Liver (tissue), 9 donors: ENCODE results near the gene USP46. TPM values are rescaled to one million over a fixed set of nuclear protein-coding genes. Genes with fewer than 3 reads are reported as not detected.

ENCODE experiments used
- DNase-seq: peaks from one replicate; pipeline ENCODE4 v3.0.0-alpha.2; 2017; ENCODE audit warnings: low spot score
- H3K27ac ChIP-seq, 2 donors: one replicate each; pipeline ENCODE4 v1.7.0; 2013; ENCODE audit warnings: inconsistent platforms in 2 of 2, low read length in 2 of 2, control low read depth in 1 of 2, low read depth in 1 of 2, mild to moderate bottlenecking in 1 of 2
- H3K27me3 ChIP-seq, 4 donors: one replicate each; pipeline versions ENCODE4 v1.6.1 to v1.7.0; 2013; ENCODE audit warnings: low read length in 3 of 4, inconsistent platforms in 1 of 4, mild to moderate bottlenecking in 1 of 4, moderate library complexity in 1 of 4; ENCODE audit not compliant: control insufficient read depth in 4 of 4, insufficient read depth in 4 of 4
- H3K36me3 ChIP-seq, 4 donors: one replicate each; pipeline versions ENCODE4 v1.6.1 to v1.7.0; 2013; ENCODE audit warnings: low read length in 3 of 4, mild to moderate bottlenecking in 3 of 4, low read depth in 1 of 4, moderate library complexity in 1 of 4; ENCODE audit not compliant: control insufficient read depth in 4 of 4, insufficient read depth in 3 of 4
- H3K4me1 ChIP-seq, 4 donors: one replicate each; pipeline versions ENCODE4 v1.6.1 to v1.7.0; 2013; ENCODE audit warnings: low read length in 3 of 4, mild to moderate bottlenecking in 3 of 4, moderate library complexity in 1 of 4; ENCODE audit not compliant: control insufficient read depth in 4 of 4, insufficient read depth in 4 of 4
- H3K4me3 ChIP-seq, 3 donors: one replicate each; pipeline versions ENCODE4 v1.6.1 to v1.7.0; 2013; ENCODE audit warnings: low read length in 3 of 3, control low read depth in 1 of 3, low read depth in 1 of 3, mild to moderate bottlenecking in 1 of 3
- H3K9ac ChIP-seq, 2 donors: one replicate each; pipeline ENCODE4 v1.7.0; 2013; ENCODE audit warnings: low read length in 2 of 2, mild to moderate bottlenecking in 2 of 2, moderate library complexity in 2 of 2, control low read depth in 1 of 2, low read depth in 1 of 2
- H3K9me3 ChIP-seq, 4 donors: one replicate each; pipeline versions ENCODE4 v1.6.1 to v1.7.0; 2013; ENCODE audit warnings: low read length in 3 of 4; ENCODE audit not compliant: control insufficient read depth in 4 of 4
- ATF3 ChIP-seq: IDR thresholded peaks from 2 replicates; pipeline ENCODE4 v1.6.1; 2016; ENCODE audit warnings: antibody characterized with exemption
- EGR1 ChIP-seq, 2 donors: IDR thresholded peaks; 2 replicates each; pipeline ENCODE4 v1.6.1; 2016 to 2018; ENCODE audit warnings: antibody characterized with exemption in 2 of 2, low read depth in 2 of 2
- FOXA1 ChIP-seq: IDR thresholded peaks from 2 replicates; pipeline ENCODE4 v1.6.1; 2016; ENCODE audit warnings: antibody characterized with exemption
- FOXA2 ChIP-seq: IDR thresholded peaks from 2 replicates; pipeline ENCODE4 v1.6.1; 2016; ENCODE audit warnings: antibody characterized with exemption
- GABPA ChIP-seq, 2 donors: IDR thresholded peaks in 1 of 2; conservative IDR thresholded peaks in 1 of 2; 2 replicates each; pipeline ENCODE4 v1.6.1; 2016; ENCODE audit warnings: antibody characterized with exemption in 2 of 2, mild to moderate bottlenecking in 1 of 2, moderate library complexity in 1 of 2
- HNF4A ChIP-seq, 2 donors: conservative IDR thresholded peaks; 2 replicates each; pipeline ENCODE4 v1.6.1; 2016; ENCODE audit warnings: antibody characterized with exemption in 2 of 2, mild to moderate bottlenecking in 2 of 2
- HNF4G ChIP-seq: IDR thresholded peaks from 2 replicates; pipeline ENCODE4 v1.6.1; 2016; ENCODE audit warnings: antibody characterized with exemption
- NR2F2 ChIP-seq: IDR thresholded peaks from 2 replicates; pipeline ENCODE4 v1.6.1; 2016; ENCODE audit warnings: antibody characterized with exemption
- RAD21 ChIP-seq, 2 donors: IDR thresholded peaks; 2 replicates each; pipeline ENCODE4 v1.6.1; 2016; ENCODE audit warnings: antibody characterized with exemption in 2 of 2, mild to moderate bottlenecking in 2 of 2
- REST ChIP-seq: IDR thresholded peaks from 2 replicates; pipeline ENCODE4 v1.6.1; 2016; ENCODE audit warnings: antibody characterized with exemption, mild to moderate bottlenecking
- RXRA ChIP-seq, 2 donors: IDR thresholded peaks; 2 replicates each; pipeline ENCODE4 v1.6.1; 2017 to 2018; ENCODE audit warnings: antibody characterized with exemption in 2 of 2, mild to moderate bottlenecking in 1 of 2
- SP1 ChIP-seq: IDR thresholded peaks from 2 replicates; pipeline ENCODE4 v1.6.1; 2018; ENCODE audit warnings: antibody characterized with exemption, mild to moderate bottlenecking
- YY1 ChIP-seq: IDR thresholded peaks from 2 replicates; pipeline ENCODE4 v1.6.1; 2016; ENCODE audit warnings: antibody characterized with exemption, mild to moderate bottlenecking
- ZBTB33 ChIP-seq: IDR thresholded peaks from 2 replicates; pipeline ENCODE4 v1.6.1; 2016; ENCODE audit warnings: antibody characterized with exemption
- WGBS: extraction: QIAGEN DNeasy Blood & Tissue Kit; methylation state at CpG from one replicate; pipeline ENCODE4 v1.1.7; 2013; 5-methylcytosine and 5-hydroxymethylcytosine counted together
- polyA plus RNA-seq, 2 donors: library from polyadenylated mRNA; stranded (reverse) in 1 of 2; unstranded in 1 of 2; fragments of 200-250 nt in 1 of 2; fragments of >200 nt in 1 of 2; fragmentation: Nextera tagmentation in 1 of 2; extraction: Ambion mirVana in 1 of 2; gene quantifications; one replicate each; pipeline versions ENCODE4 v1.2.1 to v1.2.3, GENCODE V29; 2013 to 2015
- total RNA-seq, 2 donors: library from RNA; depleted of rRNA; stranded (reverse); fragments of >200 nt; gene quantifications; one replicate each; pipeline ENCODE4 v1.2.3, GENCODE V29; 2014
- donor health status: healthy.
- donor health status: healthy.
- donor health status: healthy.
- donor health status: healthy.
- donor health status: healthy.

The USP46 gene
- total and polyA plus RNA-seq, 4 donors: 2.3 to 5.5 (median 3.9) TPM

GRCh38 chr4:52578951-52579350 is 80.2 kb downstream of the USP46 start:
- peaks cover 0 to 2% (median 0%) of the 10 kb centered on the region in 4 donors for H3K4me1 ChIP-seq
- H3K27ac ChIP-seq: no peak overlapping the region
- no peak overlapping the region for H3K4me3 ChIP-seq
- H3K27me3 ChIP-seq: no peaks in the 10 kb centered on the region
- no peaks in the 10 kb centered on the region for H3K36me3 ChIP-seq
- DNase-seq: no peak
- 92% methylated on average over 2 of the region's 2 CpGs for WGBS
- H3K9me3 ChIP-seq: no peaks in the 10 kb centered on the region
- TF ChIP-seq YY1 (no peak), NR2F2 (no peak), EGR1 (IDR thresholded peaks at IDR 0.05; ENCODE audit: low read depth in 2 of 2) (no peak), HNF4A (conservative IDR thresholded peaks at IDR 0.05) (no peak), ZBTB33 (no peak), FOXA1 (no peak), FOXA2 (no peak), ATF3 (no peak), RAD21 (IDR thresholded peaks at IDR 0.05) (no peak), REST (no peak)
- no peak overlapping the region for H3K9ac ChIP-seq

- Histone ChIP-seq H3K27ac (no peak overlapping the region), H3K36me3 (no peaks in the 10 kb centered on the region), H3K27me3 (no peaks in the 10 kb centered on the region), H3K4me1 (peaks cover 0 to 2% (median 0%) of the 10 kb centered on the region in 4 donors), H3K9me3 (no peaks in the 10 kb centered on the region), H3K4me3 (no peak overlapping the region), H3K9ac (no peak overlapping the region)
- DNase-seq: no peak
- WGBS: 88% methylated on average over 4 of the region's 4 CpGs
- no peak for TF ChIP-seq FOXA2
- no peak for TF ChIP-seq RXRA (IDR thresholded peaks at IDR 0.05)
- TF ChIP-seq YY1: no peak
- TF ChIP-seq GABPA (IDR thresholded peaks at IDR 0.05 in 1 of 2, conservative IDR thresholded peaks at IDR 0.05 in 1 of 2): no peak
- TF ChIP-seq ATF3: no peak
- TF ChIP-seq NR2F2: no peak
- no peak for TF ChIP-seq SP1
- TF ChIP-seq HNF4G: no peak
- TF ChIP-seq REST: no peak
- no peak for TF ChIP-seq EGR1 (IDR thresholded peaks at IDR 0.05; ENCODE audit: low read depth in 2 of 2)
Observed at GRCh38 chr4:52577624-52577962, 81.5 kb downstream of the USP46 start.
